ENCODE measurements around the gene TRPM3. TPM values are rescaled to one million over a fixed set of nuclear protein-coding genes. Genes with fewer than 3 reads are reported as not detected.

Gene TRPM3
- total RNA-seq, 8 experiments from 2014 or later: 0.09 to 2.3 (median 1.4) TPM

GRCh38 chr9:70580606-70581195, 540.7 kb downstream of the TRPM3 start:
- WGBS, 10 experiments: 29 to 100% (median 77%) methylated on average over 1 to 4 of the region's 4 CpGs; no CpG with 5 or more reads in 1 of the 10 experiments
- no peak for ATAC-seq (replicated peaks in 6 of 8)
- Histone ChIP-seq H3K4me1 (replicated peaks in 1 of 2) (no peaks in the 10 kb centered on the region), H3K4me3 (no peak overlapping the region), H3K27ac (no peak overlapping the region)
- in situ Hi-C loops (cut with MboI; ENCODE audit: low pct_unique_long_range_greater_than_20kb in 2 of 9, low sequenced_read_pairs in 9 of 9, unreplicated experiment in 9 of 9): loop anchor here in 4 of 9 experiments (25.0 kb wide), 4 partner anchors 93 to 243 kb away; partner anchors contain the start of gene KLF9 (in 1 of the 4)

GRCh38 chr9:70579686-70580085, 541.7 kb downstream of the TRPM3 start:
- WGBS, 10 experiments: 49 to 100% (median 82%) methylated on average over 1 to 6 of the region's 7 CpGs; no CpG with 5 or more reads in 3 of the 10 experiments
- Histone ChIP-seq H3K4me3 (no peak overlapping the region), H3K27ac (no peak overlapping the region), H3K4me1 (replicated peaks in 1 of 2) (no peaks in the 10 kb centered on the region)
- ATAC-seq (replicated peaks in 6 of 8): no peak
- in situ Hi-C loops (cut with MboI; ENCODE audit: low pct_unique_long_range_greater_than_20kb in 2 of 9, low sequenced_read_pairs in 9 of 9, unreplicated experiment in 9 of 9): loop anchor here in 4 of 9 experiments (25.0 kb wide), 4 partner anchors 92 to 242 kb away; partner anchors contain the start of gene KLF9 (in 1 of the 4)

GRCh38 chr9:70578720-70579119, 542.7 kb downstream of the TRPM3 start:
- H3K4me3 ChIP-seq: no peak overlapping the region
- H3K4me1 ChIP-seq (replicated peaks in 1 of 2): no peaks in the 10 kb centered on the region
- 44 to 100% (median 93%) methylated on average over 1 of the region's 1 CpG; no CpG with 5 or more reads in 6 of the 10 experiments for WGBS, 10 experiments
- H3K27ac ChIP-seq: no peak overlapping the region
- in situ Hi-C loops (cut with MboI; ENCODE audit: low pct_unique_long_range_greater_than_20kb in 2 of 9, low sequenced_read_pairs in 9 of 9, unreplicated experiment in 9 of 9): loop anchor here in 4 of 9 experiments (25.0 kb wide), 4 partner anchors 91 to 241 kb away; partner anchors contain the start of gene KLF9 (in 1 of the 4)
- ATAC-seq (replicated peaks in 6 of 8): no peak

- WGBS, 10 experiments: 70 to 100% (median 89%) methylated on average over 1 to 5 of the region's 5 CpGs
- in situ Hi-C loops (cut with MboI; ENCODE audit: low pct_unique_long_range_greater_than_20kb in 2 of 9, low sequenced_read_pairs in 9 of 9, unreplicated experiment in 9 of 9): loop anchor here in 4 of 9 experiments (25.0 kb wide), 4 partner anchors 90 to 240 kb away; partner anchors contain the start of gene KLF9 (in 1 of the 4)
Measured at GRCh38 chr9:70577671-70578070, 543.8 kb downstream of the TRPM3 start.

GRCh38 chr9:70576116-70576515, 545.3 kb downstream of the TRPM3 start:
- no peak overlapping the region for H3K27ac ChIP-seq
- 93 to 100% (median 100%) methylated on average over 1 to 2 of the region's 2 CpGs; no CpG with 5 or more reads in 2 of the 10 experiments for WGBS, 10 experiments
- ATAC-seq (replicated peaks in 6 of 8): no peak
- in situ Hi-C loops (cut with MboI; ENCODE audit: low pct_unique_long_range_greater_than_20kb in 2 of 9, low sequenced_read_pairs in 9 of 9, unreplicated experiment in 9 of 9): loop anchor here in 4 of 9 experiments (25.0 kb wide), 4 partner anchors 89 to 239 kb away; partner anchors contain the start of gene KLF9 (in 1 of the 4)
- H3K4me3 ChIP-seq: no peak overlapping the region
- H3K4me1 ChIP-seq (replicated peaks in 1 of 2): peaks cover 0 to 3% of the 10 kb centered on the region in 2 donors

More at GRCh38 chr9:70577671-70578070, 543.8 kb downstream of the TRPM3 start:
- Histone ChIP-seq H3K4me1 (replicated peaks in 1 of 2) (no peaks in the 10 kb centered on the region), H3K27ac (no peak overlapping the region), H3K4me3 (no peak overlapping the region)
- ATAC-seq (replicated peaks in 6 of 8): peak in 1 of 8 experiments; percentile 17

GRCh38 chr9:70574151-70574837, 547.1 kb downstream of the TRPM3 start:
- Histone ChIP-seq H3K27ac (no peak overlapping the region), H3K4me3 (no peak overlapping the region), H3K4me1 (replicated peaks in 1 of 2) (peaks cover 1 to 3% of the 10 kb centered on the region in 2 donors)
- peak in 6 of 8 experiments; percentile 37 to 89 (median 58) for ATAC-seq (replicated peaks in 6 of 8)
- in situ Hi-C loops (cut with MboI; ENCODE audit: low pct_unique_long_range_greater_than_20kb in 2 of 9, low sequenced_read_pairs in 9 of 9, unreplicated experiment in 9 of 9): no loop called here
- 0 to 86% (median 38%) methylated on average over 1 to 2 of the region's 2 CpGs; no CpG with 5 or more reads in 3 of the 10 experiments for WGBS, 10 experiments

- in situ Hi-C loops (cut with MboI; ENCODE audit: low pct_unique_long_range_greater_than_20kb in 2 of 9, low sequenced_read_pairs in 9 of 9, unreplicated experiment in 9 of 9): no loop called here
- Histone ChIP-seq H3K27ac (no peak overlapping the region), H3K4me3 (no peak overlapping the region)
Measured at GRCh38 chr9:70573308-70573707, 548.1 kb downstream of the TRPM3 start.

GRCh38 chr9:70571258-70571657, 550.2 kb downstream of the TRPM3 start:
- in situ Hi-C loops (cut with MboI; ENCODE audit: low pct_unique_long_range_greater_than_20kb in 2 of 9, low sequenced_read_pairs in 9 of 9, unreplicated experiment in 9 of 9): no loop called here
- ATAC-seq (replicated peaks in 6 of 8): no peak
- Histone ChIP-seq H3K27ac (no peak overlapping the region), H3K4me1 (replicated peaks in 1 of 2) (peaks cover 3 to 4% of the 10 kb centered on the region in 2 donors), H3K4me3 (no peak overlapping the region)
- 25 to 100% (median 93%) methylated on average over 1 to 5 of the region's 5 CpGs; no CpG with 5 or more reads in 3 of the 10 experiments for WGBS, 10 experiments

More at GRCh38 chr9:70573308-70573707, 548.1 kb downstream of the TRPM3 start:
- peak in 1 of 8 experiments; percentile 48 for ATAC-seq (replicated peaks in 6 of 8)
- H3K4me1 ChIP-seq (replicated peaks in 1 of 2): peaks cover 3 to 4% of the 10 kb centered on the region in 2 donors

GRCh38 chr9:70569791-70570190, 551.6 kb downstream of the TRPM3 start:
- 25 to 100% (median 87%) methylated on average over 1 to 3 of the region's 3 CpGs for WGBS, 10 experiments
- no peak for ATAC-seq (replicated peaks in 6 of 8)
- Histone ChIP-seq H3K4me3 (no peak overlapping the region), H3K27ac (no peak overlapping the region), H3K4me1 (replicated peaks in 1 of 2) (peaks cover 3 to 4% of the 10 kb centered on the region in 2 donors)
- in situ Hi-C loops (cut with MboI; ENCODE audit: low pct_unique_long_range_greater_than_20kb in 2 of 9, low sequenced_read_pairs in 9 of 9, unreplicated experiment in 9 of 9): no loop called here

- peak in 3 of 8 experiments; percentile 23 to 48 (median 43) for ATAC-seq (replicated peaks in 6 of 8)
- peaks cover 3 to 4% of the 10 kb centered on the region in 2 donors for H3K4me1 ChIP-seq (replicated peaks in 1 of 2)
- no peak overlapping the region for H3K4me3 ChIP-seq
- 5 to 70% (median 35%) methylated on average over 1 to 4 of the region's 4 CpGs for WGBS, 10 experiments
- no peak overlapping the region for H3K27ac ChIP-seq
- in situ Hi-C loops (cut with MboI; ENCODE audit: low pct_unique_long_range_greater_than_20kb in 2 of 9, low sequenced_read_pairs in 9 of 9, unreplicated experiment in 9 of 9): no loop called here
Measured at GRCh38 chr9:70569070-70569772, 552.2 kb downstream of the TRPM3 start.

- no peak overlapping the region for H3K4me3 ChIP-seq
- peaks cover 9 to 10% of the 10 kb centered on the region in 2 donors for H3K4me1 ChIP-seq (replicated peaks in 1 of 2)
- ATAC-seq (replicated peaks in 6 of 8): no peak
- H3K27ac ChIP-seq: no peak overlapping the region
- 50 to 100% (median 82%) methylated on average over 1 to 7 of the region's 7 CpGs for WGBS, 10 experiments
- in situ Hi-C loops (cut with MboI; ENCODE audit: low pct_unique_long_range_greater_than_20kb in 2 of 9, low sequenced_read_pairs in 9 of 9, unreplicated experiment in 9 of 9): no loop called here
Measured at GRCh38 chr9:70567511-70567910, 553.9 kb downstream of the TRPM3 start.

- H3K4me1 ChIP-seq (replicated peaks in 1 of 2): peaks cover 6 to 10% of the 10 kb centered on the region in 2 donors
- ATAC-seq (replicated peaks in 6 of 8): peak in 2 of 8 experiments; percentile 15 to 23
- in situ Hi-C loops (cut with MboI; ENCODE audit: low pct_unique_long_range_greater_than_20kb in 2 of 9, low sequenced_read_pairs in 9 of 9, unreplicated experiment in 9 of 9): no loop called here
- WGBS, 10 experiments: 56 to 100% (median 77%) methylated on average over 1 to 3 of the region's 4 CpGs; no CpG with 5 or more reads in 4 of the 10 experiments
- H3K27ac ChIP-seq: no peak overlapping the region
- H3K4me3 ChIP-seq: no peak overlapping the region
Measured at GRCh38 chr9:70566751-70567150, 554.7 kb downstream of the TRPM3 start.
